ENCODE results near the gene KHK. TPM values are rescaled to one million over a fixed set of nuclear protein-coding genes. Genes with fewer than 3 reads are reported as not detected.

The KHK gene
- total and polyA plus RNA-seq, 9 of the 15 experiments (the other 6 are each of a cell fraction or from before 2014, with no cell fraction given), result 1.5 to 10.7 (median 5.2) TPM

- peak; percentile 33; the same call in 1 of the 2 replicates for TF ChIP-seq DEAF1 (CRISPR knock-in tag; IDR thresholded peaks at IDR 0.05)
- no peak; the same call in 1 of the 2 replicates for TF ChIP-seq MBD2 (IDR thresholded peaks at IDR 0.05; ENCODE audit: borderline replicate concordance, low read depth)
- peak; percentile 61 for TF ChIP-seq EP400 (IDR thresholded peaks at IDR 0.05)
- TF ChIP-seq TCF3 (CRISPR knock-in tag; IDR thresholded peaks at IDR 0.05), result no peak; the same call in 1 of the 2 replicates
- no peak for TF ChIP-seq NCOA1 (IDR thresholded peaks at IDR 0.05; ENCODE audit: low read depth)
- peak in 1 of 2 experiments; percentile 32; a peak in 1 of 4 replicates for TF ChIP-seq KDM4B (IDR thresholded peaks at IDR 0.05; ENCODE audit: borderline replicate concordance in 2 of 2, low read depth in 1 of 2)
- TF ChIP-seq GATA2 (CRISPR knock-in tag; IDR thresholded peaks at IDR 0.05), result no peak
- peak in 1 of 2 experiments; percentile 63; a peak in 1 of 4 replicates for TF ChIP-seq BCLAF1 (IDR thresholded peaks at IDR 0.05; ENCODE audit: borderline replicate concordance in 1 of 2, control insufficient read depth in 1 of 2, low read depth in 2 of 2, low read length in 1 of 2)
- no peak for TF ChIP-seq CHAMP1 (IDR thresholded peaks at IDR 0.05)
- no peak for TF ChIP-seq ZNF75A (CRISPR knock-in tag; IDR thresholded peaks at IDR 0.05)
- TF ChIP-seq TAF15 (IDR thresholded peaks at IDR 0.05; ENCODE audit: low read depth, low read length), result no peak
- TF ChIP-seq CTCF (IDR thresholded peaks at IDR 0.05 in 2 of 3, conservative IDR thresholded peaks at IDR 0.05 in 1 of 3; ENCODE audit: insufficient read depth in 2 of 3, low read depth in 1 of 3, low read length in 3 of 3), result peak; percentile 62 to 89 (median 88)
- no peak; the same call in 1 of the 2 replicates for TF ChIP-seq ZNF134 (CRISPR knock-in tag; conservative IDR thresholded peaks at IDR 0.05)
- TF ChIP-seq ZNF316 (IDR thresholded peaks at IDR 0.05), result no peak
- no peak for TF ChIP-seq FOXK2 (conservative IDR thresholded peaks at IDR 0.05 in 1 of 2, IDR thresholded peaks at IDR 0.05 in 1 of 2; ENCODE audit: low read depth in 2 of 2)
- TF ChIP-seq FOXA1 (IDR thresholded peaks at IDR 0.05; ENCODE audit: borderline replicate concordance), result no peak
- TF ChIP-seq SRSF9 (IDR thresholded peaks at IDR 0.05; ENCODE audit: borderline replicate concordance, low read depth, low read length), result no peak
- TF ChIP-seq NCOR1 (IDR thresholded peaks at IDR 0.05), result no peak
- TF ChIP-seq RBM34 (IDR thresholded peaks at IDR 0.05; ENCODE audit: borderline replicate concordance, insufficient read depth, low read length), result no peak
These were observed 365 bp upstream of the KHK start (continued) for GRCh38 chr2:27086090-27086723.
